HCT116 (cell line): ENCODE measurements around the gene PLAC8. TPM values are rescaled to one million over a fixed set of nuclear protein-coding genes. Genes with fewer than 3 reads are reported as not detected.

Source experiments
- ATAC-seq: fragments of 200-7000 bp; cut with Tn5 transposase; 2 replicates; pipeline ENCODE4 v1.9.1; 2020; ENCODE audit warnings: mild to moderate bottlenecking, moderate library complexity
- BruUV-seq: library from RNA; stranded (reverse); fragments of 400-500 nt; replicated peaks from 2 replicates; lab custom pipeline; 2021; lab: Mats Ljungman, UMichigan
- CTCF ChIA-PET: fragments of 300-600 bp; sonication (Branson Sonifier 250); formaldehyde crosslinking; loops from one replicate; lab custom pipeline; 2021; ENCODE audit warnings: antibody characterized with exemption; lab: Charles Lee
- POLR2A ChIA-PET: fragments of 300-600, 350-600 bp; sonication (Branson Sonifier 250); formaldehyde crosslinking; loops from one replicate; lab custom pipeline; 2021; ENCODE audit warnings: antibody characterized with exemption; lab: Charles Lee
- RAD21 ChIA-PET, 2 experiments: fragments of 300-600 bp; sonication (Branson Sonifier 250); formaldehyde crosslinking; loops; one replicate each; lab custom pipeline; 2023; ENCODE audit warnings: low total read pairs in 2 of 2; ENCODE audit not compliant: uncharacterized antibody in 2 of 2, unreplicated experiment in 2 of 2, low non-redundant PET in 1 of 2; lab: Charles Lee
- DNase-seq: peaks from one replicate; pipeline ENCODE4 v3.0.0-alpha.2; 2010; ENCODE audit warnings: low read depth, low spot score
- H2AFZ ChIP-seq: fragments of 200-600 bp; shearing (Covaris generic), sonication (generic); 2 replicates; pipeline ENCODE4 v1.6.1; 2017; ENCODE audit warnings: low read depth, mixed run types, mixed read lengths, antibody characterized with exemption, low read length; ENCODE audit not compliant: poor library complexity, severe bottlenecking
- H3K27ac ChIP-seq: 2 replicates; pipeline ENCODE4 v1.5.1; 2012; ENCODE audit warnings: low read depth, low read length
- H3K27me3 ChIP-seq: fragments of 200-600 bp; sonication (generic); 2 replicates; pipeline ENCODE4 v1.6.1; 2016; ENCODE audit warnings: mixed run types, low read length, mixed read lengths; ENCODE audit not compliant: insufficient read depth
- H3K36me3 ChIP-seq, 2 experiments: fragments of 200-500 bp in 1 of 2; fragments of 200-600 bp in 1 of 2; sonication (Bioruptor generic) in 1 of 2; sonication (generic) in 1 of 2; 2 replicates each; pipeline versions ENCODE4 v1.5.1 to v1.6.1; 2014 to 2016; ENCODE audit warnings: low read length in 2 of 2, inconsistent platforms in 1 of 2, mixed read lengths in 1 of 2, mixed run types in 1 of 2; ENCODE audit not compliant: insufficient read depth in 2 of 2, control insufficient read depth in 1 of 2
- H3K4me1 ChIP-seq, 2 experiments: fragments of 200-600 bp in 1 of 2; sonication (generic) in 1 of 2; 2 replicates each; pipeline versions ENCODE4 v1.5.1 to v1.6.1; 2012 to 2017; ENCODE audit warnings: low read length in 2 of 2, inconsistent platforms in 1 of 2, mild to moderate bottlenecking in 1 of 2, mixed read lengths in 1 of 2, mixed run types in 1 of 2, moderate library complexity in 1 of 2; ENCODE audit not compliant: insufficient read depth in 2 of 2, control insufficient read depth in 1 of 2
- H3K4me2 ChIP-seq: fragments of 200-600 bp; sonication (generic); 2 replicates; pipeline ENCODE4 v1.6.1; 2017; ENCODE audit warnings: mixed run types, low read length, mixed read lengths
- H3K4me3 ChIP-seq, 2 experiments: fragments of 200-600 bp in 1 of 2; sonication (generic) in 1 of 2; replicated peaks in 1 of 2; 2 replicates each; pipeline ENCODE4 v1.5.1; 2011 to 2016; ENCODE audit warnings: low read length in 2 of 2, control low read depth in 1 of 2, low read depth in 1 of 2, mild to moderate bottlenecking in 1 of 2, mixed read lengths in 1 of 2, mixed run types in 1 of 2
- H3K79me2 ChIP-seq: fragments of 200-600 bp; sonication (generic); 2 replicates; pipeline ENCODE4 v1.6.1; 2017; ENCODE audit warnings: mild to moderate bottlenecking, mixed run types, low read length, moderate library complexity, mixed read lengths; ENCODE audit not compliant: insufficient read depth
- H3K9ac ChIP-seq: fragments of 200-600 bp; sonication (generic); 2 replicates; pipeline ENCODE4 v1.6.1; 2016; ENCODE audit warnings: low read length, mixed read lengths
- H3K9me2 ChIP-seq: fragments of 200-600 bp; sonication (generic), shearing (Covaris generic); 2 replicates; pipeline ENCODE4 v1.6.1; 2017; ENCODE audit warnings: mixed run types, mild to moderate bottlenecking, moderate library complexity; ENCODE audit not compliant: insufficient read depth
- H3K9me3 ChIP-seq, 2 experiments: fragments of 200-500 bp in 1 of 2; fragments of 200-600 bp in 1 of 2; sonication (Bioruptor generic) in 1 of 2; sonication (generic) in 1 of 2; 2 replicates each; pipeline ENCODE4 v1.6.1; 2014 to 2017; ENCODE audit warnings: low read length in 2 of 2, mixed read lengths in 2 of 2, inconsistent platforms in 1 of 2, low read depth in 1 of 2, mild to moderate bottlenecking in 1 of 2, mixed run types in 1 of 2, moderate library complexity in 1 of 2; ENCODE audit not compliant: control insufficient read depth in 1 of 2, insufficient read depth in 1 of 2
- H4K20me1 ChIP-seq: fragments of 200-600 bp; sonication (generic), shearing (Covaris generic); 2 replicates; pipeline ENCODE4 v1.6.1; 2017; ENCODE audit warnings: mixed run types, mild to moderate bottlenecking, moderate library complexity; ENCODE audit not compliant: insufficient read depth
- EGR1 ChIP-seq: IDR thresholded peaks from 2 replicates; pipeline ENCODE4 v1.6.1; 2012; ENCODE audit warnings: low read depth
- EZH2 ChIP-seq: fragments of 200-600 bp; sonication (generic); IDR thresholded peaks from 2 replicates; pipeline ENCODE4 v1.6.1; 2017; ENCODE audit warnings: antibody characterized with exemption, mixed run types
- EZH2phosphoT487 ChIP-seq: fragments of 200-600 bp; IDR thresholded peaks from 2 replicates; pipeline ENCODE4 v1.6.1; 2018; ENCODE audit warnings: antibody characterized with exemption, borderline replicate concordance
- FOSL1 ChIP-seq: IDR thresholded peaks from 2 replicates; pipeline ENCODE4 v1.6.1; 2012; ENCODE audit warnings: low read depth
- JUND ChIP-seq: IDR thresholded peaks from 2 replicates; pipeline ENCODE4 v1.6.1; 2012
- POLR2AphosphoS5 ChIP-seq: IDR thresholded peaks from 2 replicates; pipeline ENCODE4 v1.6.1; 2011; ENCODE audit warnings: mild to moderate bottlenecking, low read depth, low read length, moderate library complexity
- SIN3A ChIP-seq: IDR thresholded peaks from 2 replicates; pipeline ENCODE4 v1.6.1; 2012; ENCODE audit warnings: low read depth
- TCF7L2 ChIP-seq: IDR thresholded peaks from 2 replicates; pipeline ENCODE4 v1.7.0; 2011; ENCODE audit warnings: borderline replicate concordance, inconsistent platforms; ENCODE audit not compliant: insufficient read depth, insufficient read length; ENCODE audit errors: extremely low read depth
- YY1 ChIP-seq: IDR thresholded peaks from 2 replicates; pipeline ENCODE4 v1.6.1; 2011; ENCODE audit warnings: low read length, low read depth, moderate library complexity, mild to moderate bottlenecking; ENCODE audit not compliant: insufficient replicate concordance; ENCODE audit errors: extremely low read depth
- ZFX ChIP-seq: fragments of 450-650 bp; IDR thresholded peaks from 2 replicates; pipeline ENCODE4 v1.6.1; 2017
- ZNF274 ChIP-seq: fragments of 200-500 bp; sonication (Bioruptor generic); IDR thresholded peaks from 2 replicates; pipeline ENCODE4 v1.6.1; 2014; ENCODE audit warnings: mild to moderate bottlenecking, low read depth, low read length, inconsistent platforms
- intact Hi-C: fragments of 100-400 bp; cut with micrococcal nuclease; formaldehyde crosslinking; loops from 2 replicates; pipeline ENCODE4 v1.10.0; 2022
- total RNA-seq: library from RNA; stranded (reverse); gene quantifications from one replicate; pipeline ENCODE4 v1.2.1, GENCODE V29; 2021; ENCODE audit not compliant: unreplicated experiment
- TF ChIP-seq, protein P1 (sequence below): IDR thresholded peaks from 2 replicates; pipeline ENCODE4 v1.6.1; 2011; ENCODE audit warnings: mild to moderate bottlenecking, low read length, moderate library complexity; ENCODE audit not compliant: insufficient replicate concordance; ENCODE audit errors: extremely low read depth
- TF ChIP-seq, protein P2 (sequence below): IDR thresholded peaks from 2 replicates; pipeline ENCODE4 v1.6.1; 2012; ENCODE audit warnings: low read depth
- TF ChIP-seq, protein P3 (sequence below): IDR thresholded peaks from 2 replicates; pipeline ENCODE4 v1.6.1; 2012
- TF ChIP-seq, protein P4 (sequence below), 3 experiments: fragments of 200-600 bp in 1 of 3; sonication (generic) in 1 of 3; IDR thresholded peaks in 2 of 3; conservative IDR thresholded peaks in 1 of 3; 2 replicates each; pipeline ENCODE4 v1.5.1; 2012 to 2017; ENCODE audit warnings: low read depth in 2 of 3, low read length in 2 of 3, antibody characterized with exemption in 1 of 3, borderline replicate concordance in 1 of 3, control low read depth in 1 of 3, mild to moderate bottlenecking in 1 of 3, mixed read lengths in 1 of 3, mixed run types in 1 of 3, moderate library complexity in 1 of 3; ENCODE audit not compliant: insufficient read depth in 1 of 3

Gene PLAC8
- total RNA-seq, 1 experiment from 2014 or later = 0.61 TPM

DNA sequence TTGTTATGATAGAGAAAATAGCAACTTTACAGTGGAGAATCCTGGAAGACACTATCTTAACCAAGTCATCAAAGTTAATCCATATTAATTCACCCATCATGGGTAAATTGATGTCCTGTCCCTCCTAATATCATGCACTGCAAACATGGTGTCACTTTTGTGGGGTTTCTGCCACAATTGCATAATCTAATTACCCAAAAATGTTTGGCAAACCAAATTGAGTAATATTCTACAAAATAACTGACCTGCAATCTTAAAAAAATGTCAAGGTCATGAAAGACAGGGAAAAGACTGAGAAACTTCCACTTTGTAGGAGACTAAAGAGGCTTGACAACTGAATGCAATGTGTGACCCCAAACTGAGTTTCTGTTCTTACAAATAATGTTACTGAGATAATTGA, 37.1 kb upstream of the PLAC8 start:
- Histone ChIP-seq H3K4me2 (no peak overlapping the region), H3K4me1 (peaks cover 6 to 13% of the 10 kb centered on the region in 2 experiments; a peak in 3 of 4 replicates), H3K27me3 (no peaks in the 10 kb centered on the region), H3K9ac (no peak overlapping the region), H3K79me2 (no peaks in the 10 kb centered on the region), H3K27ac (no peak overlapping the region), H3K9me3 (no peaks in the 10 kb centered on the region), H3K36me3 (no peaks in the 10 kb centered on the region), H4K20me1 (no peaks in the 10 kb centered on the region), H2AFZ (no peak overlapping the region), H3K9me2 (no peaks in the 10 kb centered on the region), H3K4me3 (no peak overlapping the region)
- RAD21 ChIA-PET = no interaction called here
- intact Hi-C loops = no loop called here
- ATAC-seq = no peak
- no TSS peak for BruUV-seq
- POLR2A ChIA-PET = no interaction called here
- no peak for DNase-seq
- CTCF ChIA-PET = no interaction called here
- TF ChIP-seq, protein P1, sequence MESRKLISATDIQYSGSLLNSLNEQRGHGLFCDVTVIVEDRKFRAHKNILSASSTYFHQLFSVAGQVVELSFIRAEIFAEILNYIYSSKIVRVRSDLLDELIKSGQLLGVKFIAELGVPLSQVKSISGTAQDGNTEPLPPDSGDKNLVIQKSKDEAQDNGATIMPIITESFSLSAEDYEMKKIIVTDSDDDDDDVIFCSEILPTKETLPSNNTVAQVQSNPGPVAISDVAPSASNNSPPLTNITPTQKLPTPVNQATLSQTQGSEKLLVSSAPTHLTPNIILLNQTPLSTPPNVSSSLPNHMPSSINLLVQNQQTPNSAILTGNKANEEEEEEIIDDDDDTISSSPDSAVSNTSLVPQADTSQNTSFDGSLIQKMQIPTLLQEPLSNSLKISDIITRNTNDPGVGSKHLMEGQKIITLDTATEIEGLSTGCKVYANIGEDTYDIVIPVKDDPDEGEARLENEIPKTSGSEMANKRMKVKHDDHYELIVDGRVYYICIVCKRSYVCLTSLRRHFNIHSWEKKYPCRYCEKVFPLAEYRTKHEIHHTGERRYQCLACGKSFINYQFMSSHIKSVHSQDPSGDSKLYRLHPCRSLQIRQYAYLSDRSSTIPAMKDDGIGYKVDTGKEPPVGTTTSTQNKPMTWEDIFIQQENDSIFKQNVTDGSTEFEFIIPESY = no peak
- TF ChIP-seq EGR1 (no peak), EZH2 (no peak), ZNF274 (no peak), EZH2phosphoT487 (no peak), SIN3A (no peak), ZFX (no peak), FOSL1 (no peak), POLR2AphosphoS5 (no peak), TCF7L2 (no peak), JUND (no peak), YY1 (no peak)
- TF ChIP-seq, protein P2, sequence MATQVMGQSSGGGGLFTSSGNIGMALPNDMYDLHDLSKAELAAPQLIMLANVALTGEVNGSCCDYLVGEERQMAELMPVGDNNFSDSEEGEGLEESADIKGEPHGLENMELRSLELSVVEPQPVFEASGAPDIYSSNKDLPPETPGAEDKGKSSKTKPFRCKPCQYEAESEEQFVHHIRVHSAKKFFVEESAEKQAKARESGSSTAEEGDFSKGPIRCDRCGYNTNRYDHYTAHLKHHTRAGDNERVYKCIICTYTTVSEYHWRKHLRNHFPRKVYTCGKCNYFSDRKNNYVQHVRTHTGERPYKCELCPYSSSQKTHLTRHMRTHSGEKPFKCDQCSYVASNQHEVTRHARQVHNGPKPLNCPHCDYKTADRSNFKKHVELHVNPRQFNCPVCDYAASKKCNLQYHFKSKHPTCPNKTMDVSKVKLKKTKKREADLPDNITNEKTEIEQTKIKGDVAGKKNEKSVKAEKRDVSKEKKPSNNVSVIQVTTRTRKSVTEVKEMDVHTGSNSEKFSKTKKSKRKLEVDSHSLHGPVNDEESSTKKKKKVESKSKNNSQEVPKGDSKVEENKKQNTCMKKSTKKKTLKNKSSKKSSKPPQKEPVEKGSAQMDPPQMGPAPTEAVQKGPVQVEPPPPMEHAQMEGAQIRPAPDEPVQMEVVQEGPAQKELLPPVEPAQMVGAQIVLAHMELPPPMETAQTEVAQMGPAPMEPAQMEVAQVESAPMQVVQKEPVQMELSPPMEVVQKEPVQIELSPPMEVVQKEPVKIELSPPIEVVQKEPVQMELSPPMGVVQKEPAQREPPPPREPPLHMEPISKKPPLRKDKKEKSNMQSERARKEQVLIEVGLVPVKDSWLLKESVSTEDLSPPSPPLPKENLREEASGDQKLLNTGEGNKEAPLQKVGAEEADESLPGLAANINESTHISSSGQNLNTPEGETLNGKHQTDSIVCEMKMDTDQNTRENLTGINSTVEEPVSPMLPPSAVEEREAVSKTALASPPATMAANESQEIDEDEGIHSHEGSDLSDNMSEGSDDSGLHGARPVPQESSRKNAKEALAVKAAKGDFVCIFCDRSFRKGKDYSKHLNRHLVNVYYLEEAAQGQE = no peak
- TF ChIP-seq, protein P3, sequence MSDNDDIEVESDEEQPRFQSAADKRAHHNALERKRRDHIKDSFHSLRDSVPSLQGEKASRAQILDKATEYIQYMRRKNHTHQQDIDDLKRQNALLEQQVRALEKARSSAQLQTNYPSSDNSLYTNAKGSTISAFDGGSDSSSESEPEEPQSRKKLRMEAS = no peak
- TF ChIP-seq, protein P4, sequence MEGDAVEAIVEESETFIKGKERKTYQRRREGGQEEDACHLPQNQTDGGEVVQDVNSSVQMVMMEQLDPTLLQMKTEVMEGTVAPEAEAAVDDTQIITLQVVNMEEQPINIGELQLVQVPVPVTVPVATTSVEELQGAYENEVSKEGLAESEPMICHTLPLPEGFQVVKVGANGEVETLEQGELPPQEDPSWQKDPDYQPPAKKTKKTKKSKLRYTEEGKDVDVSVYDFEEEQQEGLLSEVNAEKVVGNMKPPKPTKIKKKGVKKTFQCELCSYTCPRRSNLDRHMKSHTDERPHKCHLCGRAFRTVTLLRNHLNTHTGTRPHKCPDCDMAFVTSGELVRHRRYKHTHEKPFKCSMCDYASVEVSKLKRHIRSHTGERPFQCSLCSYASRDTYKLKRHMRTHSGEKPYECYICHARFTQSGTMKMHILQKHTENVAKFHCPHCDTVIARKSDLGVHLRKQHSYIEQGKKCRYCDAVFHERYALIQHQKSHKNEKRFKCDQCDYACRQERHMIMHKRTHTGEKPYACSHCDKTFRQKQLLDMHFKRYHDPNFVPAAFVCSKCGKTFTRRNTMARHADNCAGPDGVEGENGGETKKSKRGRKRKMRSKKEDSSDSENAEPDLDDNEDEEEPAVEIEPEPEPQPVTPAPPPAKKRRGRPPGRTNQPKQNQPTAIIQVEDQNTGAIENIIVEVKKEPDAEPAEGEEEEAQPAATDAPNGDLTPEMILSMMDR (IDR thresholded peaks at IDR 0.05 in 2 of 3, conservative IDR thresholded peaks at IDR 0.05 in 1 of 3; ENCODE audit: borderline replicate concordance in 1 of 3, insufficient read depth in 1 of 3, low read depth in 2 of 3, low read length in 2 of 3) = no peak
